H1 (cell line): ENCODE measurements around the gene HOXD4.

Experiments used
- BCL11A ChIP-seq, 2 experiments: IDR thresholded peaks; one replicate each; pipeline ENCODE4 v1.6.1; 2011; ENCODE audit warnings: low read depth in 2 of 2, low read length in 2 of 2, mild to moderate bottlenecking in 2 of 2
- CHD2 ChIP-seq: IDR thresholded peaks from 2 replicates; pipeline ENCODE4 v1.6.1; 2012; ENCODE audit warnings: low read length, improper control_type of control experiment
- CHD7 ChIP-seq: fragments of 300-600 bp; sonication (generic); IDR thresholded peaks from 2 replicates; pipeline ENCODE4 v1.7.1; 2012; ENCODE audit warnings: low read length, moderate library complexity, mild to moderate bottlenecking, inconsistent platforms; ENCODE audit not compliant: insufficient replicate concordance
- CTCF ChIP-seq, 3 experiments: IDR thresholded peaks; 1 replicate in 2 of 3; 2 replicates in 1 of 3; pipeline versions ENCODE4 v1.5.1 to v1.6.1; 2011; ENCODE audit warnings: low read length in 3 of 3, mild to moderate bottlenecking in 3 of 3, inconsistent platforms in 2 of 3, low read depth in 1 of 3, moderate library complexity in 1 of 3; ENCODE audit not compliant: insufficient read depth in 1 of 3; ENCODE audit errors: control extremely low read depth in 1 of 3
- EZH2 ChIP-seq: fragments of 200-600 bp; sonication (generic); IDR thresholded peaks from 2 replicates; pipeline ENCODE4 v1.7.1; 2012; ENCODE audit warnings: low read depth, mild to moderate bottlenecking, moderate library complexity, low read length, inconsistent platforms; ENCODE audit not compliant: severe bottlenecking
- FOSL1 ChIP-seq: IDR thresholded peaks from 2 replicates; pipeline ENCODE4 v1.6.1; 2011; ENCODE audit warnings: mild to moderate bottlenecking, low read depth, low read length, moderate library complexity; ENCODE audit not compliant: insufficient read depth
- KDM4A ChIP-seq: IDR thresholded peaks from one replicate; pipeline ENCODE4 v1.7.1; 2012; ENCODE audit warnings: low read depth, mild to moderate bottlenecking, moderate library complexity, low read length, inconsistent platforms; ENCODE audit not compliant: severe bottlenecking
- POLR2AphosphoS5 ChIP-seq: IDR thresholded peaks from 2 replicates; pipeline ENCODE4 v1.6.1; 2011; ENCODE audit warnings: low read depth, low read length
- RAD21 ChIP-seq, 2 experiments: IDR thresholded peaks in 1 of 2; conservative IDR thresholded peaks in 1 of 2; 2 replicates each; pipeline ENCODE4 v1.6.1; 2011; ENCODE audit warnings: low read depth in 2 of 2, low read length in 2 of 2, improper control_type of control experiment in 1 of 2, inconsistent platforms in 1 of 2, mild to moderate bottlenecking in 1 of 2, moderate library complexity in 1 of 2
- RNF2 ChIP-seq: fragments of 200-900, 300-1000 bp; sonication (generic); IDR thresholded peaks from 2 replicates; pipeline ENCODE4 v1.7.1; 2016; ENCODE audit warnings: borderline replicate concordance, low read depth, mild to moderate bottlenecking, antibody characterized with exemption, low read length; ENCODE audit not compliant: poor library complexity, severe bottlenecking; ENCODE audit errors: missing control alignments
- RXRA ChIP-seq: IDR thresholded peaks from 2 replicates; pipeline ENCODE4 v1.6.1; 2011; ENCODE audit warnings: low read depth, mild to moderate bottlenecking, low read length, moderate library complexity; ENCODE audit not compliant: insufficient read depth
- SAP30 ChIP-seq: fragments of 300-600 bp; sonication (generic); IDR thresholded peaks from 2 replicates; pipeline ENCODE4 v1.7.1; 2012; ENCODE audit warnings: low read length, moderate library complexity, mild to moderate bottlenecking, inconsistent platforms; ENCODE audit not compliant: insufficient read depth, insufficient replicate concordance
- SUZ12 ChIP-seq: fragments of 200-600 bp; sonication (generic); IDR thresholded peaks from 2 replicates; pipeline ENCODE4 v1.6.1; 2012; ENCODE audit warnings: mild to moderate bottlenecking, inconsistent platforms, low read length, moderate library complexity, mixed read lengths
- ZNF274 ChIP-seq: IDR thresholded peaks from 2 replicates; pipeline ENCODE4 v1.7.0; 2012; ENCODE audit warnings: low read length, borderline replicate concordance; ENCODE audit errors: extremely low read depth

GRCh38 chr2:176103742-176104315 is 47.5 kb upstream of the HOXD4 start:
- no peak for TF ChIP-seq ZNF274
- no peak for TF ChIP-seq CTCF (IDR thresholded peaks at IDR 0.05; ENCODE audit: control extremely low read depth in 1 of 3, insufficient read depth in 1 of 3, low read depth in 1 of 3, low read length in 3 of 3)
- TF ChIP-seq KDM4A, result no peak
- TF ChIP-seq POLR2AphosphoS5, result no peak
- TF ChIP-seq SUZ12, result no peak
- TF ChIP-seq CHD7, result no peak
- TF ChIP-seq EZH2, result no peak
- TF ChIP-seq FOSL1, result no peak
- no peak for TF ChIP-seq CHD2
- no peak for TF ChIP-seq BCL11A (IDR thresholded peaks at IDR 0.05; ENCODE audit: low read depth in 2 of 2, low read length in 2 of 2)
- no peak for TF ChIP-seq RAD21 (IDR thresholded peaks at IDR 0.05 in 1 of 2, conservative IDR thresholded peaks at IDR 0.05 in 1 of 2; ENCODE audit: low read depth in 2 of 2, low read length in 2 of 2)
- no peak for TF ChIP-seq RXRA
- TF ChIP-seq RNF2, result peak; percentile 54
- TF ChIP-seq SAP30, result no peak
